B cell (primary cell): ENCODE results near the gene GET4. TPM values are rescaled to one million over a fixed set of nuclear protein-coding genes. Genes with fewer than 3 reads are reported as not detected.
"Not testable (repeated sequence)": the region's sequence is repeated elsewhere in the genome, so short reads cannot be mapped to it uniquely, and the experiment has no call there.

Experiments used
- ATAC-seq: fragments of 200-7000 bp; cut with Tn5 transposase; one replicate; pipeline ENCODE4 v1.10.0; 2021; ENCODE audit warnings: low read depth, mild to moderate bottlenecking, moderate number of reproducible peaks, moderate library complexity
- CTCF ChIA-PET: fragments of 350-600 bp; sonication (Branson Sonifier 250); formaldehyde crosslinking; loops from one replicate; lab custom pipeline; 2021; ENCODE audit warnings: antibody characterized with exemption, inconsistent platforms; lab: Charles Lee
- POLR2A ChIA-PET: fragments of 350-600 bp; sonication (Branson Sonifier 250); formaldehyde crosslinking; loops from one replicate; lab custom pipeline; 2021; ENCODE audit warnings: antibody characterized with exemption; lab: Charles Lee
- DNase-seq: peaks from one replicate; pipeline ENCODE4 v3.0.0; 2013
- H2AFZ ChIP-seq: 2 replicates; pipeline ENCODE4 v1.6.1; 2012; ENCODE audit warnings: mild to moderate bottlenecking, low read depth, low read length; ENCODE audit not compliant: insufficient read depth, poor library complexity, severe bottlenecking
- H3K27ac ChIP-seq, 2 donors: 1 replicate in 1 of 2; 2 replicates in 1 of 2; pipeline ENCODE4 v1.5.1; 2012 to 2013; ENCODE audit warnings: low read length in 2 of 2, mild to moderate bottlenecking in 2 of 2, moderate library complexity in 1 of 2
- H3K27me3 ChIP-seq, 4 experiments: fragments of 200-600 bp in 1 of 4; sonication (generic) in 1 of 4; replicated peaks in 1 of 4; 1 replicate in 2 of 4; 2 replicates in 2 of 4; pipeline versions ENCODE4 v1.6.1 to v1.7.0; 2013 to 2016; ENCODE audit warnings: low read length in 3 of 4, mild to moderate bottlenecking in 2 of 4, mixed read lengths in 1 of 4, moderate library complexity in 1 of 4; ENCODE audit not compliant: insufficient read depth in 4 of 4, control insufficient read depth in 3 of 4; ENCODE audit errors: control extremely low read depth in 1 of 4
- H3K36me3 ChIP-seq, 2 experiments: replicated peaks in 1 of 2; 1 replicate in 1 of 2; 2 replicates in 1 of 2; pipeline versions ENCODE4 v1.6.1 to v1.7.1; 2013; ENCODE audit warnings: low read length in 1 of 2; ENCODE audit not compliant: insufficient read depth in 2 of 2, control insufficient read depth in 1 of 2; ENCODE audit errors: control extremely low read depth in 1 of 2, extremely low read depth in 1 of 2
- H3K4me1 ChIP-seq, 2 donors: fragments of 200-600 bp in 1 of 2; sonication (generic) in 1 of 2; 1 replicate in 1 of 2; 2 replicates in 1 of 2; pipeline versions ENCODE4 v1.5.1 to v1.6.1; 2013 to 2017; ENCODE audit warnings: low read length in 2 of 2; ENCODE audit not compliant: control insufficient read depth in 2 of 2, insufficient read depth in 2 of 2
- H3K4me2 ChIP-seq: replicated peaks from 2 replicates; pipeline ENCODE3; 2012; ENCODE audit warnings: mild to moderate bottlenecking, low read depth, low read length; ENCODE audit not compliant: poor library complexity, severe bottlenecking
- H3K4me3 ChIP-seq, 5 experiments: fragments of 200-600 bp in 1 of 5; sonication (generic) in 1 of 5; 1 replicate in 3 of 5; 2 replicates in 2 of 5; pipeline versions ENCODE4 v1.5.1 to v1.7.0; 2011 to 2016; ENCODE audit warnings: low read length in 4 of 5, mild to moderate bottlenecking in 4 of 5, low read depth in 2 of 5, control low read depth in 1 of 5, moderate library complexity in 1 of 5; ENCODE audit not compliant: insufficient read depth in 1 of 5; ENCODE audit errors: control extremely low read depth in 1 of 5, extremely low read depth in 1 of 5
- H3K79me2 ChIP-seq: fragments of 200-600 bp; sonication (generic); one replicate; pipeline ENCODE4 v1.6.0; 2016; ENCODE audit warnings: low read length; ENCODE audit not compliant: control insufficient read depth, insufficient read depth
- H3K9ac ChIP-seq: fragments of 200-600 bp; sonication (generic); 2 replicates; pipeline ENCODE4 v1.6.1; 2017; ENCODE audit warnings: mild to moderate bottlenecking, low read length, moderate library complexity
- H3K9me3 ChIP-seq, 3 donors: one replicate each; pipeline versions ENCODE4 v1.6.1 to v1.7.1; 2013; ENCODE audit warnings: low read length in 2 of 3; ENCODE audit not compliant: control insufficient read depth in 2 of 3, insufficient read depth in 1 of 3; ENCODE audit errors: control extremely low read depth in 1 of 3
- H4K20me1 ChIP-seq: 2 replicates; pipeline ENCODE4 v1.6.0; 2012; ENCODE audit warnings: mild to moderate bottlenecking, low read length; ENCODE audit not compliant: insufficient read depth, control insufficient read depth, poor library complexity, severe bottlenecking
- H3K27ac Mint-ChIP-seq: one replicate; pipeline ENCODE4 v1.8.0; 2021; ENCODE audit warnings: mixed read lengths
- H3K27me3 Mint-ChIP-seq: one replicate; pipeline ENCODE4 v1.8.0; 2021; ENCODE audit warnings: mixed read lengths
- H3K4me1 Mint-ChIP-seq: one replicate; pipeline ENCODE4 v1.8.0; 2021; ENCODE audit warnings: mixed read lengths
- H3K4me3 Mint-ChIP-seq: one replicate; pipeline ENCODE4 v1.8.0; 2021; ENCODE audit warnings: mixed read lengths
- H3K9me3 Mint-ChIP-seq: one replicate; pipeline ENCODE4 v1.8.0; 2022; ENCODE audit warnings: mixed read lengths; ENCODE audit not compliant: insufficient read depth
- CTCF ChIP-seq: fragments of 200-600 bp; IDR thresholded peaks from one replicate; pipeline ENCODE4 v1.8.0; 2022; ENCODE audit warnings: antibody characterized with exemption, mild to moderate bottlenecking
- EZH2 ChIP-seq: IDR thresholded peaks from 2 replicates; pipeline ENCODE4 v1.6.1; 2012; ENCODE audit warnings: borderline replicate concordance, low read depth, mild to moderate bottlenecking, moderate library complexity, low read length; ENCODE audit not compliant: insufficient read depth, poor library complexity, severe bottlenecking
- WGBS: methylation state at CpG from one replicate; pipeline ENCODE4 v1.1.5; 2013; ENCODE audit warnings: missing lambda C conversion rate; ENCODE audit not compliant: insufficient coverage; 5-methylcytosine and 5-hydroxymethylcytosine counted together
- intact Hi-C: fragments of 100-400 bp; cut with micrococcal nuclease; formaldehyde crosslinking; loops from one replicate; pipeline ENCODE4 v1.10.0; 2022
- polyA plus RNA-seq: library from polyadenylated mRNA; depleted of rRNA; stranded (reverse); fragments of >200 nt; gene quantifications from 2 replicates; pipeline ENCODE4 v1.2.3, GENCODE V29; 2012
- total RNA-seq, 2 donors: library from RNA; stranded (reverse); fragments of 120-200 nt in 1 of 2; gene quantifications; 1 replicate in 1 of 2; 2 replicates in 1 of 2; pipeline versions ENCODE4 v1.2.3 to v1.2.4, GENCODE V29; 2013 to 2022

GET4 gene
- total and polyA plus RNA-seq, 2 donors (not counting 1 experiment from before 2014, with no cell fraction given), result 53.5 to 65.5 TPM

GRCh38 chr7:923108-924041 is 47.0 kb downstream of the GET4 start:
- Histone ChIP-seq H3K79me2 (no peaks in the 10 kb centered on the region), H3K27ac (peak overlapping the region; percentile 84 to 85), H3K36me3 (no peaks in the 10 kb centered on the region), H3K4me3 (peak overlapping the region; percentile 21 to 67 (median 55)), H3K9me3 (peaks cover 0 to 4% (median 0%) of the 10 kb centered on the region in 3 donors), H2AFZ (peak overlapping the region; percentile 87), H3K9ac (peak overlapping the region; percentile 72), H3K4me2 (peak overlapping the region; percentile 97), H4K20me1 (no peaks in the 10 kb centered on the region), H3K4me1 (peaks cover 31 to 55% of the 10 kb centered on the region in 2 donors), H3K27me3 (no peaks in the 10 kb centered on the region)
- WGBS, result 22% methylated on average over 36 of the region's 40 CpGs
- ChIA-PET POLR2A (interaction anchor here (0.5 to 1.2 kb wide), 8 partner anchors 13 to 1636 kb away, joined by 3 to 9 read pairs (median 5); partner anchors contain the start of gene COX19), CTCF (interaction anchor here (0.7 to 3.1 kb wide), 9 partner anchors 13 to 254 kb away, joined by 3 to 14 read pairs (median 4); no protein-coding TSS in a partner anchor)
- H3K4me1 Mint-ChIP-seq, result peaks cover 37% of the 10 kb centered on the region
- intact Hi-C loops, result loop anchor here (1.0 to 5.0 kb wide), 3 partner anchors 13 to 99 kb away; partner anchors contain the start of gene COX19
- H3K27ac Mint-ChIP-seq, result peak overlapping the region; percentile 93
- no peaks in the 10 kb centered on the region for H3K27me3 Mint-ChIP-seq
- peak overlapping the region; percentile 88 for H3K4me3 Mint-ChIP-seq
- TF ChIP-seq CTCF (no peak), EZH2 (no peak)
- ATAC-seq (peak; percentile 87), DNase-seq (peak; percentile 88)
- no peaks in the 10 kb centered on the region for H3K9me3 Mint-ChIP-seq

- ChIA-PET POLR2A (interaction anchor here (0.5 kb wide), 1 partner anchor 15 kb away, joined by 5 read pairs; no protein-coding TSS in a partner anchor), CTCF (interaction anchor here (0.7 to 3.1 kb wide), 5 partner anchors 14 to 69 kb away, joined by 3 to 14 read pairs (median 5); no protein-coding TSS in a partner anchor)
- H4K20me1 ChIP-seq, H3K79me2 ChIP-seq, H3K4me3 Mint-ChIP-seq, DNase-seq, H3K36me3 ChIP-seq, H3K27ac ChIP-seq, H3K27ac Mint-ChIP-seq, H3K27me3 ChIP-seq, H3K9me3 ChIP-seq, H3K27me3 Mint-ChIP-seq, ATAC-seq, H3K9ac ChIP-seq, H3K9me3 Mint-ChIP-seq: not testable (repeated sequence)
- WGBS, result no CpG with 5 or more reads among the region's 25 CpGs
- intact Hi-C loops, result loop anchor here (5.0 kb wide), 1 partner anchor 98 kb away; no protein-coding TSS in a partner anchor
- Histone ChIP-seq H3K4me1 (peaks cover 34 to 62% of the 10 kb centered on the region in 2 donors), H2AFZ (peak overlapping the region; percentile 87), H3K4me2 (peak overlapping the region; percentile 97), H3K4me3 (peak overlapping the region in 3 of 5 experiments; percentile 55 to 67 (median 55))
- H3K4me1 Mint-ChIP-seq, result peaks cover 42% of the 10 kb centered on the region
Observed at GRCh38 chr7:924042-924441, 47.7 kb downstream of the GET4 start.
